Liver (tissue), 9 donors: ENCODE data around the gene TBC1D16. TPM values are rescaled to one million over a fixed set of nuclear protein-coding genes. Genes with fewer than 3 reads are reported as not detected.

Experiments used
- DNase-seq: peaks from one replicate; pipeline ENCODE4 v3.0.0-alpha.2; 2017; ENCODE audit warnings: low spot score
- H3K27ac ChIP-seq, 2 donors: one replicate each; pipeline ENCODE4 v1.7.0; 2013; ENCODE audit warnings: inconsistent platforms in 2 of 2, low read length in 2 of 2, control low read depth in 1 of 2, low read depth in 1 of 2, mild to moderate bottlenecking in 1 of 2
- H3K27me3 ChIP-seq, 4 donors: one replicate each; pipeline versions ENCODE4 v1.6.1 to v1.7.0; 2013; ENCODE audit warnings: low read length in 3 of 4, inconsistent platforms in 1 of 4, mild to moderate bottlenecking in 1 of 4, moderate library complexity in 1 of 4; ENCODE audit not compliant: control insufficient read depth in 4 of 4, insufficient read depth in 4 of 4
- H3K36me3 ChIP-seq, 4 donors: one replicate each; pipeline versions ENCODE4 v1.6.1 to v1.7.0; 2013; ENCODE audit warnings: low read length in 3 of 4, mild to moderate bottlenecking in 3 of 4, low read depth in 1 of 4, moderate library complexity in 1 of 4; ENCODE audit not compliant: control insufficient read depth in 4 of 4, insufficient read depth in 3 of 4
- H3K4me1 ChIP-seq, 4 donors: one replicate each; pipeline versions ENCODE4 v1.6.1 to v1.7.0; 2013; ENCODE audit warnings: low read length in 3 of 4, mild to moderate bottlenecking in 3 of 4, moderate library complexity in 1 of 4; ENCODE audit not compliant: control insufficient read depth in 4 of 4, insufficient read depth in 4 of 4
- H3K4me3 ChIP-seq, 3 donors: one replicate each; pipeline versions ENCODE4 v1.6.1 to v1.7.0; 2013; ENCODE audit warnings: low read length in 3 of 3, control low read depth in 1 of 3, low read depth in 1 of 3, mild to moderate bottlenecking in 1 of 3
- H3K9ac ChIP-seq, 2 donors: one replicate each; pipeline ENCODE4 v1.7.0; 2013; ENCODE audit warnings: low read length in 2 of 2, mild to moderate bottlenecking in 2 of 2, moderate library complexity in 2 of 2, control low read depth in 1 of 2, low read depth in 1 of 2
- H3K9me3 ChIP-seq, 4 donors: one replicate each; pipeline versions ENCODE4 v1.6.1 to v1.7.0; 2013; ENCODE audit warnings: low read length in 3 of 4; ENCODE audit not compliant: control insufficient read depth in 4 of 4
- ATF3 ChIP-seq: IDR thresholded peaks from 2 replicates; pipeline ENCODE4 v1.6.1; 2016; ENCODE audit warnings: antibody characterized with exemption
- EGR1 ChIP-seq, 2 donors: IDR thresholded peaks; 2 replicates each; pipeline ENCODE4 v1.6.1; 2016 to 2018; ENCODE audit warnings: antibody characterized with exemption in 2 of 2, low read depth in 2 of 2
- FOXA1 ChIP-seq: IDR thresholded peaks from 2 replicates; pipeline ENCODE4 v1.6.1; 2016; ENCODE audit warnings: antibody characterized with exemption
- FOXA2 ChIP-seq: IDR thresholded peaks from 2 replicates; pipeline ENCODE4 v1.6.1; 2016; ENCODE audit warnings: antibody characterized with exemption
- GABPA ChIP-seq, 2 donors: IDR thresholded peaks in 1 of 2; conservative IDR thresholded peaks in 1 of 2; 2 replicates each; pipeline ENCODE4 v1.6.1; 2016; ENCODE audit warnings: antibody characterized with exemption in 2 of 2, mild to moderate bottlenecking in 1 of 2, moderate library complexity in 1 of 2
- HNF4A ChIP-seq, 2 donors: conservative IDR thresholded peaks; 2 replicates each; pipeline ENCODE4 v1.6.1; 2016; ENCODE audit warnings: antibody characterized with exemption in 2 of 2, mild to moderate bottlenecking in 2 of 2
- HNF4G ChIP-seq: IDR thresholded peaks from 2 replicates; pipeline ENCODE4 v1.6.1; 2016; ENCODE audit warnings: antibody characterized with exemption
- JUND ChIP-seq, 2 donors: IDR thresholded peaks; 2 replicates each; pipeline ENCODE4 v1.6.1; 2016; ENCODE audit warnings: antibody characterized with exemption in 2 of 2
- MAX ChIP-seq: IDR thresholded peaks from 2 replicates; pipeline ENCODE4 v1.6.1; 2016; ENCODE audit warnings: antibody characterized with exemption
- NR2F2 ChIP-seq: IDR thresholded peaks from 2 replicates; pipeline ENCODE4 v1.6.1; 2016; ENCODE audit warnings: antibody characterized with exemption
- RAD21 ChIP-seq, 2 donors: IDR thresholded peaks; 2 replicates each; pipeline ENCODE4 v1.6.1; 2016; ENCODE audit warnings: antibody characterized with exemption in 2 of 2, mild to moderate bottlenecking in 2 of 2
- REST ChIP-seq: IDR thresholded peaks from 2 replicates; pipeline ENCODE4 v1.6.1; 2016; ENCODE audit warnings: antibody characterized with exemption, mild to moderate bottlenecking
- RXRA ChIP-seq, 2 donors: IDR thresholded peaks; 2 replicates each; pipeline ENCODE4 v1.6.1; 2017 to 2018; ENCODE audit warnings: antibody characterized with exemption in 2 of 2, mild to moderate bottlenecking in 1 of 2
- SP1 ChIP-seq: IDR thresholded peaks from 2 replicates; pipeline ENCODE4 v1.6.1; 2018; ENCODE audit warnings: antibody characterized with exemption, mild to moderate bottlenecking
- YY1 ChIP-seq: IDR thresholded peaks from 2 replicates; pipeline ENCODE4 v1.6.1; 2016; ENCODE audit warnings: antibody characterized with exemption, mild to moderate bottlenecking
- ZBTB33 ChIP-seq: IDR thresholded peaks from 2 replicates; pipeline ENCODE4 v1.6.1; 2016; ENCODE audit warnings: antibody characterized with exemption
- WGBS: extraction: QIAGEN DNeasy Blood & Tissue Kit; methylation state at CpG from one replicate; pipeline ENCODE4 v1.1.7; 2013; 5-methylcytosine and 5-hydroxymethylcytosine counted together
- polyA plus RNA-seq, 2 donors: library from polyadenylated mRNA; stranded (reverse) in 1 of 2; unstranded in 1 of 2; fragments of 200-250 nt in 1 of 2; fragments of >200 nt in 1 of 2; fragmentation: Nextera tagmentation in 1 of 2; extraction: Ambion mirVana in 1 of 2; gene quantifications; one replicate each; pipeline versions ENCODE4 v1.2.1 to v1.2.3, GENCODE V29; 2013 to 2015
- total RNA-seq, 2 donors: library from RNA; depleted of rRNA; stranded (reverse); fragments of >200 nt; gene quantifications; one replicate each; pipeline ENCODE4 v1.2.3, GENCODE V29; 2014
- TF ChIP-seq, protein P1 (sequence below): fragments of 150-350 bp; IDR thresholded peaks from 2 replicates; pipeline ENCODE4 v1.5.1; 2017; ENCODE audit warnings: improper control_type of control experiment, low read depth, low read length; ENCODE audit not compliant: missing input control
- donor health status: healthy.
- donor health status: healthy.
- donor health status: healthy.
- donor health status: healthy.
- donor health status: healthy.

TBC1D16 gene
- total and polyA plus RNA-seq, 4 donors = 3.4 to 29.5 (median 4.7) TPM

DNA sequence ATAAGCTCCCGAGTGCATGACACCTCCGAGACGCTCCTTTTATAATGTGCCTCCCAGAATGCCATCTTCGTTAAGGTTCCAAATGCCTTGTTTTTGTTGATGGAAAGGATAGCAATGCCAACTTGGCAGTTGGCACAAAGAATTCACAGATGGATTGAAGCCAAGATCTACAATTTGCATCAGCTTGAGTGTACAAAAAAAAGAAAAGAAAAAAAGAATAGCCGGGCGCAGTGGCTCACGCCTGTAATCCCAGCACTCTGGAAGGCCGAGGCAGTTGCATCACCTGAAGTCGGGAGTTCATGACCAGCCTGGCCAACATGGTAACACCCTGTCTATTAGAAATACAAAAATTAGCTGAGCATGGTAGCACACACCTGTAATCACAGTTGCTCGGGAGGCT is 7.6 kb downstream of the TBC1D16 start:
- H3K36me3 ChIP-seq = no peaks in the 10 kb centered on the region
- WGBS = 32% methylated on average over 10 of the region's 10 CpGs
- TF ChIP-seq EGR1 (IDR thresholded peaks at IDR 0.05; ENCODE audit: low read depth in 2 of 2) (no peak), JUND (IDR thresholded peaks at IDR 0.05) (peak; percentile 52 to 74), RAD21 (IDR thresholded peaks at IDR 0.05) (peak; percentile 12 to 20), ATF3 (peak; percentile 93), HNF4A (conservative IDR thresholded peaks at IDR 0.05) (peak; percentile 40 to 63), GABPA (IDR thresholded peaks at IDR 0.05 in 1 of 2, conservative IDR thresholded peaks at IDR 0.05 in 1 of 2) (no peak), MAX (peak; percentile 53), FOXA1 (no peak), NR2F2 (no peak), SP1 (peak; percentile 64), HNF4G (no peak), REST (no peak), FOXA2 (no peak), YY1 (peak; percentile 38), RXRA (IDR thresholded peaks at IDR 0.05) (peak; percentile 50 to 80), ZBTB33 (peak; percentile 67)
- TF ChIP-seq, protein P1, sequence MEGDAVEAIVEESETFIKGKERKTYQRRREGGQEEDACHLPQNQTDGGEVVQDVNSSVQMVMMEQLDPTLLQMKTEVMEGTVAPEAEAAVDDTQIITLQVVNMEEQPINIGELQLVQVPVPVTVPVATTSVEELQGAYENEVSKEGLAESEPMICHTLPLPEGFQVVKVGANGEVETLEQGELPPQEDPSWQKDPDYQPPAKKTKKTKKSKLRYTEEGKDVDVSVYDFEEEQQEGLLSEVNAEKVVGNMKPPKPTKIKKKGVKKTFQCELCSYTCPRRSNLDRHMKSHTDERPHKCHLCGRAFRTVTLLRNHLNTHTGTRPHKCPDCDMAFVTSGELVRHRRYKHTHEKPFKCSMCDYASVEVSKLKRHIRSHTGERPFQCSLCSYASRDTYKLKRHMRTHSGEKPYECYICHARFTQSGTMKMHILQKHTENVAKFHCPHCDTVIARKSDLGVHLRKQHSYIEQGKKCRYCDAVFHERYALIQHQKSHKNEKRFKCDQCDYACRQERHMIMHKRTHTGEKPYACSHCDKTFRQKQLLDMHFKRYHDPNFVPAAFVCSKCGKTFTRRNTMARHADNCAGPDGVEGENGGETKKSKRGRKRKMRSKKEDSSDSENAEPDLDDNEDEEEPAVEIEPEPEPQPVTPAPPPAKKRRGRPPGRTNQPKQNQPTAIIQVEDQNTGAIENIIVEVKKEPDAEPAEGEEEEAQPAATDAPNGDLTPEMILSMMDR = no peak
- no peak for DNase-seq
- no peaks in the 10 kb centered on the region for H3K9me3 ChIP-seq
- no peak overlapping the region for H3K4me3 ChIP-seq
- H3K9ac ChIP-seq = no peak overlapping the region
- H3K27me3 ChIP-seq = no peaks in the 10 kb centered on the region
- H3K4me1 ChIP-seq = peaks cover 33 to 73% (median 60%) of the 10 kb centered on the region in 4 donors
- peak overlapping the region; percentile 86 for H3K27ac ChIP-seq

DNA sequence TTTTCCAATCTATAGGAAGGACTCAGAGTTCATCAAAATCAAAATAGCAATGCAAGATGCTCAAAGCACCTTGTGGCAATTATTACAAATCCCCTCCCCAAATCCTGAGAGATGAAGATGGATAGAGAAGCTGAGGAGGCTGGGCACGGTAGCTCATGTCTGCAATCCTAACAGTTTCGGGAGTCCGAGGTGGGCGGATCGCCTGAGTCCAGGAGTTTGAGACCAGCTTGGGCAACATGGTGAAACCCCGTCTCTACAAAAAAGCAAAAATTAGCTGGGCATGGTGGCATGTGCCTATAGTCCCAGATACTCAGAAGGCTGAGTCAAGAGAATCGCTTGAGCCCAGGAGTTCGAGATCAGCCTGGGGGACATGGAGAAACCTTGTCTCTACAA is 8.6 kb downstream of the TBC1D16 start:
- Histone ChIP-seq H3K27me3 (no peaks in the 10 kb centered on the region), H3K4me3 (no peak overlapping the region), H3K36me3 (no peaks in the 10 kb centered on the region), H3K9ac (no peak overlapping the region), H3K4me1 (peaks cover 34 to 76% (median 61%) of the 10 kb centered on the region in 4 donors), H3K27ac (no peak overlapping the region), H3K9me3 (no peaks in the 10 kb centered on the region)
- WGBS = 90% methylated on average over 8 of the region's 8 CpGs
- no peak for DNase-seq
- TF ChIP-seq, protein P1 = no peak
- TF ChIP-seq ATF3 = no peak
- no peak for TF ChIP-seq SP1
- TF ChIP-seq FOXA1 = no peak
- no peak for TF ChIP-seq NR2F2
- TF ChIP-seq GABPA (IDR thresholded peaks at IDR 0.05 in 1 of 2, conservative IDR thresholded peaks at IDR 0.05 in 1 of 2) = no peak
